ENCODE results near the gene LZTS3. TPM values are rescaled to one million over a fixed set of nuclear protein-coding genes. Genes with fewer than 3 reads are reported as not detected.

LZTS3 gene
- total RNA-seq, 3 donors from 2014 or later (not counting 1 experiment from before 2014, with no cell fraction given) = 3.1 to 4.6 (median 3.3) TPM

DNA sequence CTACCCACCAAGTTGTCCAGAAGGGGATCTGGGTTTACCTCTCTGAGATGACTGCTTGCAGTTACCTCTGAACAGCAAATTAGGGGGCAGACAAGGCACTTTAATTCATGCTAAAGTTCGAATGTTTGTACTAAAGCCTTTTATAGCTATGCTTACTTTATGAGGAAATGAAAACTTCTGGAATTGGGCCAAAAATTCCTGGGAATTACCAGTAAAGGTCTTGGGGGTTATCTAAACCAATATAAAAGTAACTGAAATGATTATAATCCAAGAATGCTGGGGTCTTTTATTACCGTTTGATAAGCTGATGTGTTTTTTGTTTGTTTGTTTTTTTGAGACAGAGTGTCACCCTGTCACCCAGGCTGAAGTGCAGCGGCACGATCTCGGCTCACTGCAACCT, 7.9 kb upstream of the LZTS3 start:
- no peaks in the 10 kb centered on the region for H3K27me3 Mint-ChIP-seq (ENCODE audit: low read depth in 2 of 2)
- no peak overlapping the region for H3K4me3 Mint-ChIP-seq
- H3K4me1 ChIP-seq (ENCODE audit: control insufficient read depth, insufficient read depth, low read length) = no peaks in the 10 kb centered on the region
- H3K36me3 Mint-ChIP-seq = no peaks in the 10 kb centered on the region
- no peak for ATAC-seq
- no peaks in the 10 kb centered on the region for H3K27me3 ChIP-seq (ENCODE audit: control insufficient read depth, insufficient read depth, low read length)
- H3K27ac ChIP-seq (ENCODE audit: low read length) = no peak overlapping the region
- no peak for TF ChIP-seq CTCF (IDR thresholded peaks at IDR 0.05)
- H3K9me3 ChIP-seq (ENCODE audit: control insufficient read depth, insufficient read depth, low read length) = no peaks in the 10 kb centered on the region
- H3K4me3 ChIP-seq (ENCODE audit: low read length) = no peak overlapping the region
- H3K36me3 ChIP-seq (ENCODE audit: control insufficient read depth, insufficient read depth, low read length) = no peaks in the 10 kb centered on the region
- no peaks in the 10 kb centered on the region for H3K9me3 Mint-ChIP-seq
- no peak for DNase-seq
- intact Hi-C loops (cut with micrococcal nuclease) = no loop called here
- no peaks in the 10 kb centered on the region for H3K4me1 Mint-ChIP-seq
- WGBS (ENCODE audit: insufficient coverage) = 83% methylated on average over 5 of the region's 5 CpGs
- no peak overlapping the region for H3K27ac Mint-ChIP-seq

GRCh38 chr20:3180319-3180718, 7.0 kb upstream of the LZTS3 start:
- intact Hi-C loops (cut with micrococcal nuclease) = no loop called here
- H3K4me3 ChIP-seq (ENCODE audit: low read length) = no peak overlapping the region
- H3K27me3 ChIP-seq (ENCODE audit: control insufficient read depth, insufficient read depth, low read length) = peaks cover 1% of the 10 kb centered on the region
- Mint-ChIP-seq H3K4me1 (no peaks in the 10 kb centered on the region), H3K36me3 (no peaks in the 10 kb centered on the region), H3K27ac (no peak overlapping the region), H3K9me3 (no peaks in the 10 kb centered on the region), H3K4me3 (no peak overlapping the region), H3K27me3 (ENCODE audit: low read depth in 2 of 2) (peaks cover 3 to 5% of the 10 kb centered on the region in 2 donors)
- ATAC-seq = no peak
- no peaks in the 10 kb centered on the region for H3K4me1 ChIP-seq (ENCODE audit: control insufficient read depth, insufficient read depth, low read length)
- no peaks in the 10 kb centered on the region for H3K36me3 ChIP-seq (ENCODE audit: control insufficient read depth, insufficient read depth, low read length)
- 78% methylated on average over 3 of the region's 4 CpGs for WGBS (ENCODE audit: insufficient coverage)
- H3K27ac ChIP-seq (ENCODE audit: low read length) = no peak overlapping the region
- TF ChIP-seq CTCF (IDR thresholded peaks at IDR 0.05) = no peak
- H3K9me3 ChIP-seq (ENCODE audit: control insufficient read depth, insufficient read depth, low read length) = no peaks in the 10 kb centered on the region
- DNase-seq = no peak

DNA sequence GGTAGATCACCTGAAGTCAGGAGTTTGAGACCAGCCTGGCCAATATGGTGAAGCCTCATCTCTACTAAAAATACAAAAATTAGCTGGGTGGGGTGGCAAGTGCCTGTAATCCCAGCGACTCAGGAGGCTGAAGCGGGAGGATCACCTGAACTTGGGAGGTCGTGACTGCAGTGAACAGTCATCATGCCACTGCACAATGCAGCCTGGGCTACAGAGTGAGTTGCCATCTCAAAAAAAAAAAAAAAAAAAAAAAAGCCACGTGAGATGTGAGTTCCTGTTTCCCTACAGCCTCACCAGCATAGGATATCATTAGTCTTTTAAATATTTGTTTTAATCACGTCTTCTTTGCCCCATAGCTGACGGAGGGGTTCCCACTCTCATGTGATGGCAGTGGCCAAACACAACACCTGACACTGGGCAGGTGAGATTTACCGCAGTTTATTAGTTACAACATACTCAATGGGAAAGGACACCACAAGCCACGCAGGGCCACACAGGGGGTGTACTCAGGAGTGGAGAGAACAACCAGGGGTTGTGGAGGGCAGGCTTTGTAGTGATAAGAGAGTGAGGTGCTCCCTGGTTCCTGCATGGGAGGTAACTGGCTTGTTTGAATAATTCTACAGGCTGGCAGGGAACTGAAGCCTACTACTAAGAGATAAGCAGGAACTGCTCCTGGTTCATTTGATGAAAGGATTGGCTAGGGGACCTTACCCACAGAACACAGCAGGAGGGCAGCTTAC, 4.6 kb upstream of the LZTS3 start:
- WGBS (ENCODE audit: insufficient coverage) = 71% methylated on average over 8 of the region's 8 CpGs
- peaks cover 10 to 17% of the 10 kb centered on the region in 2 donors for H3K27me3 Mint-ChIP-seq (ENCODE audit: low read depth in 2 of 2)

More for the DNA sequence above, 4.6 kb upstream of the LZTS3 start:
- intact Hi-C loops (cut with micrococcal nuclease) = no loop called here
- no peaks in the 10 kb centered on the region for H3K36me3 Mint-ChIP-seq
- Histone ChIP-seq H3K36me3 (ENCODE audit: control insufficient read depth, insufficient read depth, low read length) (no peaks in the 10 kb centered on the region), H3K9me3 (ENCODE audit: control insufficient read depth, insufficient read depth, low read length) (no peaks in the 10 kb centered on the region), H3K27me3 (ENCODE audit: control insufficient read depth, insufficient read depth, low read length) (peaks cover 16% of the 10 kb centered on the region), H3K27ac (ENCODE audit: low read length) (no peak overlapping the region), H3K4me3 (ENCODE audit: low read length) (no peak overlapping the region), H3K4me1 (ENCODE audit: control insufficient read depth, insufficient read depth, low read length) (peaks cover 12% of the 10 kb centered on the region)
- DNase-seq = no peak
- ATAC-seq = no peak
- no peak for TF ChIP-seq CTCF (IDR thresholded peaks at IDR 0.05)
- H3K4me1 Mint-ChIP-seq = peaks cover 14 to 15% of the 10 kb centered on the region in 2 donors
- no peaks in the 10 kb centered on the region for H3K9me3 Mint-ChIP-seq
- H3K4me3 Mint-ChIP-seq = no peak overlapping the region
- H3K27ac Mint-ChIP-seq = no peak overlapping the region
